GM10847 (cell line): ENCODE data around the gene HHIPL2.
A peak's percentile ranks its signal among the peaks of the same experiment; 100 is the strongest.

Experiments
- POLR2A ChIP-seq: IDR thresholded peaks from 2 replicates; pipeline ENCODE4 v1.6.1; 2011; ENCODE audit not compliant: insufficient read length; ENCODE audit errors: extremely low read depth

The HHIPL2 gene

DNA sequence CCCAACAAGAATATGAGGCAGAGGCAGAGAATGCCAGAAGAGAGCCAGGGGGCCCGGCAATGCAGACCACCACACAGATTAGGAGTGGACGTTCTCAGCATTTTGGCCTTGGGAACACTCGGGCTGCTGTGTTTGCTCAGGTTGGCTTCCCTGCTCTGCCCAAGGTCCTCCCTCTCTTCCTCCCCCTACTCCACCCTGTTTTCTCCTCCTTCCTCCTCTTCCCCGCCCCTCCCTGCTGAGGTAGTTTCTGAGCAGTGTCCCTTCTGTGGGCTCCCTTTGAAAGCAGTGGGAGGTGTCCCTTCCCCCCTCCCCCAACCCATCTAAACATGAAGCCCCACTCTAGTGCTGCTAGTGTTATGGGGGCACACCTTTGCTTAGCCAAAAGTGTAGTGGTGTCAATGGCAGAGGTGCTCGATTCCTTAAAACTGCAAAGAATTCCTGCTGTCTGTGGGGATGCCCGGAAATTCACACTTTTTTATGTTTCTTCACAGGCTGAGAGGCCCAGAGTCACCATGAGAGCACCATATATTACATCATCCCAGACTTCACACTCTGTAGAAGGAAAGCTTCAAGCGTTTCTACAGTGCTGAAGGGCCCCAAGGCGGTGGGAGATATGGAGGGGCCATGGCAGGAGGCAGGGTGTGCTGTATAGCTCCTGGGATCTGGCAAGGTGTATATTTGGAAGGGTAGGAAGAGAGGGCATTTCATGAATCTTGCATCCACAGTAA, at the start of gene HHIPL2:
HHIPL2 (minus strand) TSS at position 161 of the 728 bp plus-strand sequence; CDS start at position 101, 60 bp downstream.
- TF ChIP-seq POLR2A, result no peak

- no peak for TF ChIP-seq POLR2A
Measured at GRCh38 chr1:222596696-222597095, 48.8 kb upstream of the HHIPL2 start.

- no peak for TF ChIP-seq POLR2A
Measured at GRCh38 chr1:222594789-222595188, 46.9 kb upstream of the HHIPL2 start.

- no peak for TF ChIP-seq POLR2A
Measured at GRCh38 chr1:222592171-222592570, 44.3 kb upstream of the HHIPL2 start.

GRCh38 chr1:222589462-222590302, 41.8 kb upstream of the HHIPL2 start, which contains the start of gene TAF1A:
Gene TAF1A (minus strand): TSS chr1:222589933.
- peak; percentile 24 for TF ChIP-seq POLR2A

- TF ChIP-seq POLR2A, result no peak
Measured at GRCh38 chr1:222588135-222588534, 40.2 kb upstream of the HHIPL2 start.

- no peak for TF ChIP-seq POLR2A
Measured at GRCh38 chr1:222586842-222587241, 38.9 kb upstream of the HHIPL2 start.

- no peak for TF ChIP-seq POLR2A
Measured at GRCh38 chr1:222583079-222583478, 35.2 kb upstream of the HHIPL2 start.

- TF ChIP-seq POLR2A, result no peak
Measured at GRCh38 chr1:222582099-222582774, 34.3 kb upstream of the HHIPL2 start.

- TF ChIP-seq POLR2A, result no peak
Measured at GRCh38 chr1:222579316-222579715, 31.4 kb upstream of the HHIPL2 start.

DNA sequence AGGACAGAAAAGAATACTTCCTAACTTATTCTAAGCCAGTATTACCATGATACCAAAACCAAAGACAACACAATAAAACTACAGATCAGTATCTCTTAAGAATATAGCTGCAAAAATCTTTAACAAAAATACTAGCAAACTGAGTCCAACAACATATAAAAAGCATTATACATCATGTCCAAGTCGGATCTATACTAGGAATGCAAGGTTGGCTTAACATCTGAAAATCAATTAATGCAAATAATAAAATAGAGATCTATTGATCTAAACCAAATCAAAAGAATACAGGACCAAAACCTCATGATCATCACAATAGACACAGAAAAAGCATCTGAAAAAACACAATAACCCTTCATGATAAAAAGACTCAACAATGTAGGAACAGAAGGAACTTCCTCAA, 22.9 kb upstream of the HHIPL2 start:
- no peak for TF ChIP-seq POLR2A

GRCh38 chr1:222561656-222562055, 13.8 kb upstream of the HHIPL2 start:
- TF ChIP-seq POLR2A, result no peak

DNA sequence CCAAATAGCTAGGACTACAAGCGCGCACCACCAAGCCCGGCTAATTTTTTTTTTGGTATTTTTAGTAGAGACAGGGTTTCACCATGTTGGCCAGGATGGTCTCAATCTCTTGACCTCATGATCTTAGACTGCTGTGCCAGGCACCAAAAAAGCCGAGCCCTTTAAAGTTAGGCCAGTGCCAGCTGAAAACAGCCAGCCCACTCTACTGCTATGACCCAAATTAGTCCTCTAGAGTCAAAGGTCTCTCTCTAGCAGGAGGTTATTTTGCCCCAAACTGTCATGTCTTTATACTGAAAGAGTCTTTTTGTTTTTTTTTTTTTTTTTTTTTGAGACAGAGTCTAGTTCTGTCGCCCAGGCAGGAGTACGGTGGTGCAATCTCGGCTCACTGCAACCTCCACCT, 9.7 kb upstream of the HHIPL2 start:
- TF ChIP-seq POLR2A, result no peak

GRCh38 chr1:222557148-222557547, 9.2 kb upstream of the HHIPL2 start:
- TF ChIP-seq POLR2A, result no peak

DNA sequence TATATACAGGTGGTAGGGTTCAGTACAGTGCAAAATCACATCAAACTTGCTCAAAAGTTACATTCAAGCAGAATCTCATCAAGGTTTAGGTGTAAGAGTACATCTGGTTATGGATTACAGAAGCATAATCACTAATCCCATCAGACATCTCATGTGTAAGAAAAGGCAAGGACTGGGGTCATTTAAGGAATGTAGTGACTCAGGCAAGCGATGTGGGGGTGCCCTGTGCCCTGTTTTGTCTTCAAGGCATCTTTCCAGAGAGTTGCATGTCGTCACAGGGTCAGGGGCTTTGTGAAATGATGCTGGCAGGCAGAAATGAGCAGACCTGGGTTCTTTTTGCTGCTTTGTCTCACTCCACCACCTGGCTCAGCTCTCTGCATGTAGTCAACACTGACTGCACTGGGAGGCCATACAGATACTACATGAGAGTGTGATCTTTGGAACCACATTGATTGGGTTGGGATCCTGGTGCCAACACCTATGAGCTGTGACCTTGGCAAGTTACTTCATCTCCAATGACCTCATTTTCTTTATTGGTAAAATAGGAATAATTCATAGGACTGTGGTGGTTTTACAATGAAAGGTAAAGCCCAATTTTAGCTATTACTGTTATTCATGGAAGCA, 8.2 kb upstream of the HHIPL2 start:
- no peak for TF ChIP-seq POLR2A
